OCI-M2 (cell line): ENCODE measurements around the gene RFNG.

Experiments used
- DNase-seq: peaks from one replicate; lab custom pipeline; 2025; ENCODE audit not compliant: unreplicated experiment; lab: John Stamatoyannopoulos, UW

RFNG gene

DNA sequence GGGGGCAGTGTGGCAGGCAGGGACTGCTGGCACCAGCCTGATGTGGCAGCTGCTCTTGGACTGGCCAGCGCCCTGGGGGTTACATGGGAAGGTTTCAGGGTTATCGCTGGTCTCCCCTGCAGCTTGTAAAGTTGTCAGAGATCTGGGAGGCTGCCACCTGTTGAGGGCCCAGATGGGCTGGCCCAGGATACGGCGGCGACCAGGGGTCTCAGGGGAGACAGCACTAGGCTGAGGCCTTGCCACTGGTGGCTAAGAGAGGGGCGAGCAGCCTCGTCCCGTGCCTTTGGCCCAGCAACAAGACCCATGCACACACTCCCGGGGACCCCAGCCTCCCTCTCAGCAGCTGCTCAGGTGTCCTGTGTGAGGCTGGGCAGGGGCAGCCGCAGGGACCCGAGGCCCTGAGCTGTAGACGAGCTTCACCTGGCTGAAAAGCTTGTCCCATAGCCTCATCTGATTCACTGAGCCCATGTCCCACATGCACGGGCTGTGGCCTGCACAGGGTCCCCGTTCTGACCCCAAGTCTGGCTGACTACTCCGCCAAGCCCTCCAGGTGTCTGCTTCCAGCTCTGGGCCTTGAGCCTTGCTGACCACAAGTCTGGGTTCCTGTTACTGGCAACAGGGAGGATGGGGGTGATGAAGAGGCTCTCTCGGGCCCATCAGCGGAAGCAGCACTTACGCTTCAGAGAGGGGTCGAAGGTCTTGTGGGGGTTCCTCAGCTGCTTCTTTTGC is 7.8 kb upstream of the RFNG start:
- no peak for DNase-seq

DNA sequence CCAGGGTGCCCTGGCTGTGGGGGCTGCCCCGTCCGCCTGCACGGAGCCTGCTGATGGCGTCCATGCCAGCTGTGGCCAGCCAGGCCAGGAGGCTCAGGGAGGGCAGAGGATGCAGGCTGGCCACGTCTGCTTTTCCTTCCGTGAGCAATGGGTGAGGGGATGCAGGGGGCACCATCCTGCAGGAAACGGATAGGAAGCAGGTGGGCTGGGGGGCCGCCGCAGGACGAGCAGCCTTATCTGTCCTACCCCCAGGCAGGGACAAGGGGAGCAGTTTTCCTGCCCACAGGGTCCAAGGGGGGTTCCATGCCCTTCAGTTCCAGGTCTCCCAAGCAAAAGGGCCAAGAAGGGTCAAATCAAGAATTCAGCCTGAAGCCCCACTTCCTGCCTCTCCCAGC is 7.2 kb upstream of the RFNG start:
- no peak for DNase-seq

DNA sequence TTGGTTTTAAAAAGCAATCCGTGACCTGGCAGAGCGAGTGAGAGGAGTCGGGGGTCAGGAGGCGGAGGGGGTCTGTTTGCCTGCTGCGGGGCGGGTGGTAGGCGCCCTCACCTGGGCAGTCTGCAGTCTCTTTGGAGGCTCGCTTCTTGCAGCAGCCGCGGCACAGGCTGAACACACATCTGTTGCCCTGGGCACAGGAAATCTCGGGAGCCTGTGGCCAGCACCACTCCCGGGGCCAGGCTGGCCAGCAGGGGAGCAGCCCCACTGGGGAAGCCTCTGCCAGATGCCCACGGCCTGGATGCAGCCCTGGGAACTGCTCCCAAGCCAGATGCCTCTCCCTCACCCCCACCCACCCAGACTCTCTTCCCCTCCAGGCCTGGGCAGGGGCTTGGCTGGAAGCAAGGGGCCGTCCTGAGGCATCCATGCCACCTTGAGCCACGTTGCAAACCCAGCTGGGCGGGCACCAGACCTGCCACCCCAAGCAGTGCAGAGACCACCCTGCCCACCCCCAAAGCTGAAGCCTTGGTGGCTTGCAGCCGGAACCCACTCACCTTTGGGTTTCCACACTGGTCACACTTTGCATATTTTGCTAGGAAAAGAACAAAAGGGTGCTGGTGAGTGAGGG is 6.7 kb upstream of the RFNG start:
- no peak for DNase-seq

DNA sequence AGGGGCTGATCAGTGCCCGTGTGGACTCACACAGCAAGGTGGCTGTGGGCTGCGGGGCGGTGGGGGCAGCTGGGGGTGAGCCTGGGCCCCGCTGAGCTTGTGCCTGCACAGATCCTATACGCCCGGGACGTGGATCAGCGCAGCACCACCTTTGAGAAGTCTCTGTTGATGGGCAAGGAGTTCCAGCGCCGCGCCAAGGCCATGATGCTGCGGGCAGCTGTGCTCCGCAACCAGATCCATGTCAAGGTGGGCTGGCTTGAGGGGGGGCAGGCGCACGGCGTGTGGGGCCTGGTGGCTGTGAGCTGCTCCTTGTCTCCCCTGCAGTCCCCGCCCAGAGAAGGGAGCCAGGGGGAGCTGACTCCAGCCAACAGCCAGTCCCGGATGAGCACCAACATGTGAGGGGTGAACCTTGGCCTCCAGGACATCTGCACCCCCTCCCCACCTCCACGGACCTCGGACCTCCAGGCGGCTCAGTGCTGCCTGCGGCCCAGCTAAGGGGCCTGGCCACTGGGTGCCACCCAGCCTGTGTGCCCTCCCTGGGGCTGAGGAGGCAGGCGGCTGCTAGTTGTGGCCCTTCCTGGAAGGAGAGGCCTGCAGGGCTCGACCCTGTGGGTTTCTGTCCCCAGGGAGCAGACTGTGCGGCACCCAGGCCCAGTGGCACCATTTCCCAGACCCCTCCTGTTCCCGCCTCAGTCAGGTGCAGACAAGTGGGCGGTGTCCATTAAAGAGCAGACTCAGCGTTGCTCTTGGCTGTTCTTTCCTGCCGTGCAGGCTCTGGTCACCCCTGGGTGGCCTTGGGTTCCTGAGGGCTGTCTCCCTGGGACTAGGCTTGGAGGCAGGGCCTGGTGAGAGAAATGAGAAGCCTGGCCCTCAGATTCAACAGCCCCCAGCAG is 5.4 kb upstream of the RFNG start:
- DNase-seq, result no peak

DNA sequence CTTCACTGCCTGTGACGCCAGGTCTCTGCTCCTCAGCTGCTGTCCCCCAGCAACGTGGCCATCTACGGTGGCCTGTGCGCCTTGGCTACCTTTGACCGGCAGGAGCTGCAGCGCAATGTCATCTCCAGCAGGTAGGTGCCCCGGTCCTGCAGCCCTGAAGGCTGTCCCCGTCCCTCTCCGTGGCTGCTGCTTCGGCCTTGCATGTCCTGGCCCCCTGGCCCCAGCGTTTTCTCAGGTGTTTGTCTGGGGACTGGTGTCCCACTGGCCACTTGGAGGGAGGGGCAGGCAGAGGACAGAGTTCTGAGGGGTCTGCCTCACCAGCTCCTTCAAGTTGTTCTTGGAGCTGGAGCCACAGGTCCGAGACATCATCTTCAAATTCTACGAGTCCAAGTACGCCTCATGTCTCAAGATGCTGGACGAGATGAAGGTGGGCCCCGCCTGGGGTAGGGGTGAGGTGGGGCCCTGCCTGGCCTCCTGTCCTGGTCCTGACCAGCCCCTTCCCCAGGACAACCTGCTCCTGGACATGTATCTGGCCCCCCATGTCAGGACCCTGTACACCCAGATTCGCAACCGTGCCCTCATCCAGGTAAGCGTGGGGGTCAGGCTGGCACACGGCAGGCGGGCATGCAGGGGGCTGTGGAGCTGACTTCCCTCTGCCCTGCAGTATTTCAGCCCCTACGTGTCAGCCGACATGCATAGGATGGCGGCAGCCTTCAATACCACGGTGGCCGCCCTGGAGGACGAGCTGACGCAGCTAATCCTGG is 4.5 kb upstream of the RFNG start:
- no peak for DNase-seq

DNA sequence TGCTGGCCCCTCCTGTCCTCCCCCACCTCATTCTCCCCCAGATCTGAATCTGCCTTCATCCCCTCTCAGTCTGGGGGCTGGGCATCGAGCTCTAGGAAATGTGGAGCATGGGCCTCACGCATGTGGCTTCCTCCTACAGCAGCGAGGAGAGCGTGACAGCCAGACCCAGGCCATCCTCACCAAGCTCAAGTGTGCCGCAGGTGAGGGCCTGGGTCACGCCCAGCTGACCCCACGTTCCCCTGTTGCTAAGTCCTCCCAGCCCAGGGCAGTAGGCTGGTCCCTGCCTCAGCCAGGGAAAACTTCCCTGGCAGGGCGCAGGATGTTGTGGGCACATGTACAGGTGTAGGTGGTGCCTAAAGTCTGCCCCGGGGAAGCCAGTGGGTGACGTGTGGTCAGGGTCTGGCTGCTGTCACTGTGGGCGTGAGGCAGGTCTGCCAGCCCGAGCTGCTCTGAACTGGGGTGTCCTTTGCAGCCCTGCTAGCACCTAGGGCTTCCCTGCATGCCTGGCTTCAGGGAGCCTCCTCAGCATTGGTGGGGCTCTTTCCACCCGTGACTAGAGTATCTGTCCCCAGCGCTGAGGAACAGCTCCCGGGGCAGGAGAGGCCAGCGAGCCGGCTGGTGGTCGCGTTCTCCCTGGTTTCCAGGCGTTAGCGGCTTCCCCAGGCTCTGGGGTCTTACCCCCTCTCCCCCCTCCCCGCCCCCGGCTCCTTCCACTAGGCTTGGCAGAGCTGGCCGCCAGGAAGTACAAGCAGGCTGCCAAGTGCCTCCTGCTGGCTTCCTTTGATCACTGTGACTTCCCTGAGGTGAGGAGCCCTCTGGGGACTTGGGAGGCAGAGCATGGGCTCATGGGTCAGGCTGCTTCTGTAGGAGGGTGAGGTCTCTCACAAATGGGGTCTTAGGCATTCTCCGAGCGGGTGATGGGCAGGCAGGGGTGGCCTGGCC is 3.7 kb upstream of the RFNG start:
- no peak for DNase-seq

DNA sequence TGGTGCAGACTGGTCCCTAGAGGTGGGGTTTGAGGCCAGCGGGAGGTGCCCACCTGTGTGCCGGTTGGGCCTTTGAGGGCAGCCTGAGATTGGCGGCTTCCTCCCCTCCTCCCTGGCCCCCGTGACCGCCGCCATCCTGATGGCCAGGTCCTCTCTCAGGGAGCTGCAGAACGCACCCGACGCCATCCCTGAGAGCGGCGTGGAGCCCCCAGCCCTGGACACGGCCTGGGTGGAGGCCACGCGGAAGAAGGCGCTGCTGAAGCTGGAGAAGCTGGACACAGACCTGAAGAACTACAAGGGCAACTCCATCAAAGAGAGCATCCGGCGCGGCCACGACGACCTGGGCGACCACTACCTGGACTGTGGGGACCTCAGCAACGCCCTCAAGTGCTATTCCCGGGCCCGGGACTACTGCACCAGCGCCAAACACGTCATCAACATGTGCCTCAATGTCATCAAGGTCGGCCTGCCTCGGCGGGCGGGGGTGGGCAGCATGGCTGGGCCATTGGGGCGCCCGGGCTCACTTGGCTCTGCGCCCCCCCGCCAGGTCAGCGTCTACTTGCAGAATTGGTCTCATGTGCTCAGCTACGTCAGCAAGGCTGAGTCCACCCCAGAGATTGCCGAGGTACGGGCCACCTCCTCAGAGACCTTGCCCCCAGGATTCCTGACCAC is 2.9 kb upstream of the RFNG start:
- DNase-seq, result no peak

DNA sequence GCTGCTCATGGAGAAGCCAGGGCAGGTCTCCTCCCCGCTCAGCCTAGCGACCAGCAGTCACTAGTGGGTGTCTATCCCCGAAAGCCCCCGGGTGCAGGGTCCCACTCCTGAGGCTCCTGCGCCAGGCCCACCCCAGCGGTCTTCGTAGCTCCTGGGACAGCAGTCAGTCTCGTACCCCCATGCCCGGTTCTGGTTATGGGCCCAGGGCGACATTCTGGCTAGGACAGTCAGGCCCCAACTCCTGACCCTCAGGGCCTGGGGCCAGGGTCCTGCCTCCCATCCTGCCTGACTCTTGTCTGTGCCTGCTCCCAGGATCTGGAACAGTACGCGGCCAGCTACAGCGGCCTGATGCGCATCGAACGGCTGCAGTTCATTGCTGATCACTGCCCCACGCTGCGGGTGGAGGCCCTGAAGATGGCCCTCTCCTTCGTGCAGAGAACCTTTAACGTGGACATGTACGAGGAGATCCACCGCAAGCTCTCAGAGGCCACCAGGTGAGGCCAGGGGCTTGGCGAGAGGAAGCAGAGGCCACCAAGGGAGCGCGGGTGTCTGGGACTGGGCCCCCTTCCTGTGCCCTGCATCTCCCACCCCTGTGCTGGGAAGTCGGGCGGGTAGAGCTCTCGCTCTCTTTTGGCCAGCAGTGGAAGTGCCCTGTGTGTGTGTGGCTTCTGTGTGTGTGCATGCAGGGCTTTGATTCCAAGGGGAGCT is 2.1 kb upstream of the RFNG start:
- DNase-seq, result no peak

DNA sequence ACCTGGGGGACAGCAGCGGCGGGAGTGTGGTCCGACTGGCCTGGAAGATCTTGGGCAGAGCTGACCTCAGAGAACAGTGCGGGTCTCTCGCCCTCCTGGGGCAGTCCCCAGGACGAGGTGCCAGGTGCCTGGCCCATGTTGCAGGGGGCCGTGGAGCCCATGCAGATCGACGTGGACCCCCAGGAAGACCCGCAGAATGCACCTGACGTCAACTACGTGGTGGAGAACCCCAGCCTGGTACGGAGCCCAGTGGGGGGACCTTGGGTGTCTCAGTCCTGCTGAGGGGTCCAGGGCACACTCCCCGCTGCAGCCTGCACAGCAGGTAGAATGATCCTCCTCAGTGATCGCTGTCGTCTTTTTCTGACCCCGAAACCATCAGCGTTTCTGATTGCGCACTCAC is 1.5 kb upstream of the RFNG start:
- DNase-seq, result no peak

DNA sequence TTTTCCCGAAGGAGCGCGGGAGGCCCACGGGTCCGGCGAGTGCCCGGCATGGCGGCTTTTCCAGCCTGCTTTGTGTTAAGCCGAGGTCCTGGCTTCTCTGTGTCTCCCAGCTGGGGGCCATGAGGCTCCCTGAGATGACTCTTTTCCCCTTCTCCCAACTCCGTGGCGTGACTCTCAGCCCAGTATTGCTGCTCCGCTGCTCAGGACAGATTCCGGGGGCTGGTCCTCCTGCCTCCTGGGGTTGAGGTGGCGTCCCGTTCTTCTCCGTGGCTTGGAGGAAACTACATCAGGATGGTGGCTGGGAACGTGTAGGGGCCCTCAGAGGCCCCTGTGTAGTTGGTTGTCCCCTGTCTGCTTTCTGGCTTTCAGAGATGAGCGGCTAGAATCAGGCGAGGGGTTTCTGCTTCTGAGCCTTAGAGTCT is 1.0 kb upstream of the RFNG start:
- no peak for DNase-seq

DNA sequence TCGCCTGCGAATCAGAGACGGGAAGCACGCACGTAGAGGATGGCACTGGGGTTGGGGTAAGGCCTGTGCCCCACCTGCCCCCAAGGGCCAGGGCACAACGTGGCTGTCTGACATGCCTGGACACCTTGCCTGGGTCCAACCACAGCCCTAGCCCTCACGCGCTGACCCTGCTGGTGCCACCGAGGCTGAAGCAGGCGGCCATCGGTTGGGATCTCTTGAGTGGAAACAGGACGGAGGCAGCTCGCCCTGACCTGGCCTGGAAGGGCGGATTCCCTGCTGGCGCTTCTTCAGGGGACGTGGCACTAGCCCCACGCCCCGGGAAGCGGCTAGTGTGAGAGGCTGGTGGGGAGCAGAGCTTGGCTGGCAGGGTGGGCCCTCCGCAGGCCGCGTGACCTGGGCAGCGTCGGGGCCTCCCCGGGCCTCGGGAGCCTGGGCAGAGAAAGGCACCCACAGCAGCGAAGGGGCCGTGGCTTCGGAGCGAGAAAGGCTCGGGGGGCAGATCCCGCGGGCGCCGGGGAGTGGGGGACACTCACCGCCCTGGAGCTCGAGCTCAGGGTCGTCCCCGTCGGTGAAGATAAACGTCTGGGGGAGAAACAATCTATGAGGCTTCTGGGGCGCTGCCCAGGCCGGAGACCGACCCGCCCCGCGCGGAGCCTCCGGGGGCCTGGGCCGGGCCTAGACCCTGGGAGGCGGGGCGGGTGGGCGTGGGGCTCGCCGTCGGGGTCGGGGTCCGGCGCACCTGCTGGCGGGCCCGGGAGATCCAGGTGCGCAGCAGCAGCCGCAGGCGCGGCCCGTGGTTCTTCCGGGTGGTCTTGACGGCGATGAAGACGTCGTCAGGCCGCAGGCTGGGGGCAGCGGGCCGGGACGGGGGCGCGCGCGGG is 610 bp downstream of the RFNG start:
- DNase-seq, result no peak

DNA sequence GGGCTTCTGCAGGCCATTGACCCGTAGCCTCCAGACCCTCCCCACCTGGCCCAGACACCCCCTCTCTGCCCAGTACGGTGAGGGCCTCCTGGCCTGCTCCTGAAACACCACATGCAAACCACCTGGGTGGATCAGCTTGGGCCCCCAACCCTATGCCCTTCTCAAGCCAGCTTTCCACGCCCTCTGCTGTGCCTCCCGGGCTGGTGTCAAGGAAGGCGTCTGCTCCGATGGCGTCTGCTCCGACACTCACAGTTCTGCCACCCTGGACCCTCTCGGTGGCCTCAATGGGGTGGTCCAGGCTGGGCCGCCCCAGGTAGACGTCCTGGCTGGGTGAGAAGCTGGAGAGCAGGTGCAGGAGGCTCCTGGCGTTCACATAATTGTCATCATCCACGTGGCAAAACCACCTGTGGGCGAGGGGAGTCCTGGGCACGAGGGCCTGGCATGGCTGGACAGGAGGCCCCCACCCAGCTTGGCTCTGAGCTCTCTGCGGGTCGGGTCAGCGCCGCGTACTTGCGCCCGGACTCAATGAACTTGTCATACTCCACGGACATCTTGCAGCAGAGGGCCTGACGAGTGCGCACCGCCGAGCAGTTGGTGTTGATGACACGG is 1.4 kb downstream of the RFNG start:
- DNase-seq, result no peak

DNA sequence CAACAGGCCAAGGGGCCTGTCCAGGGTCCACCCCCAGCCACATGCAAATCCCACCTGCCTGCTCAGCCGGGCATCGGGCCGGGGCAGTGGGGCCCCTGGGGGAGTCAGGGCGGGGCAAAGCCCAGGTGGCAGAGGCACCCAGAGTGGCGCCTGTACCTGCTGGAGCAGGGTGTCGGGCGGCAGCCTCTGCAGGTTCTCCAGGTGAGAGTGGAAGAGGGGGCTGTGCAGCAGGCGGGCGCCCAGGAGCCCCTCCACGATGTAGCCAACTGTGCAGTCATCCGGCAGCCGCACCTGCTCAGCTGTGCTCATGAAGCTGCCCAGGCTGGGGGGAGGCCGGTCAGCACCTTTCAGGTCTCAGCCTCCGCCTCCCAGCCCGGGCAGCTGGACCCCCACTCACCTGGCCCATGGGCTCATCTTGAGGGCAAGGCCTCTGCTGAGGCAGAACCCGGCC is 2.1 kb downstream of the RFNG start:
- DNase-seq, result no peak

DNA sequence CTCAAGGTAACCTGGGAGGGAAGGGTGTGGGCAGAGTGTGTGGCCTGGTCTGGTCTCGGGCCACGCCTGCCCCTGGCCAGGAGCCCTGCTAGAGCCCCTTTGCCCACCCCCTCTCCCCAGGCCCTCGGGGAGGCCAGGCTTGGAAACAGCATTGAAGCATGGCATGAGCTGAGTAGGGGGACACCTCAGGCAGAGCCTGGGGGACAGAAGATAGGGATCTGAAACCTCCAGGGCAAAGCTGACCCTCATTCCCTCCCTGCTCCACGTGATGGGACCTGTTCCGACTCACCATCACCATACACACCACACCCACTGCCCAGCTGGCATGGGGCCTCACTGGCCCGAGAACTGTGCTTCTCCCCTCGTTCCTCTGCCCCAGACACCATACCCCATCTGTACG is 2.5 kb downstream of the RFNG start:
- DNase-seq, result no peak

DNA sequence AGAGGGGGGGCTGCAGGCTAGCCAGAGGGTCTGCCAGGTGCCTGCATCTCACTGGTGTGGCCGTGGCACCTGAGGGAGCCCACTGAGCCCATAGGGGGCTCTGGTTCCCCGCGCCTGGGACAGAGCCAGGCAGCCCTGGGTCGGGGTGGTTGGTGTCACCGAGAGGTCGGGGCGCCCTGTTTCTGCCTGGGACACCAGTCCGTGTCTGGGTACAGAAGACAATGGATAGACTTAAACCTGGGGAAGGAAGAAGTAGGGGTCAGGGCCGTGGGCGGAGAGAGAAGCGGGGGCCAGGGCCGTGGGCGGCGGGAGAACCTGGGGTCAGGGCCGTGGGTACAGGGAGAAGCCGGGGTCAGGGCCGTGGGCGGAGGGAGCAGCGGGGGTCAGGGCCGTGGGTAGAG is 3.0 kb downstream of the RFNG start:
- DNase-seq, result no peak

DNA sequence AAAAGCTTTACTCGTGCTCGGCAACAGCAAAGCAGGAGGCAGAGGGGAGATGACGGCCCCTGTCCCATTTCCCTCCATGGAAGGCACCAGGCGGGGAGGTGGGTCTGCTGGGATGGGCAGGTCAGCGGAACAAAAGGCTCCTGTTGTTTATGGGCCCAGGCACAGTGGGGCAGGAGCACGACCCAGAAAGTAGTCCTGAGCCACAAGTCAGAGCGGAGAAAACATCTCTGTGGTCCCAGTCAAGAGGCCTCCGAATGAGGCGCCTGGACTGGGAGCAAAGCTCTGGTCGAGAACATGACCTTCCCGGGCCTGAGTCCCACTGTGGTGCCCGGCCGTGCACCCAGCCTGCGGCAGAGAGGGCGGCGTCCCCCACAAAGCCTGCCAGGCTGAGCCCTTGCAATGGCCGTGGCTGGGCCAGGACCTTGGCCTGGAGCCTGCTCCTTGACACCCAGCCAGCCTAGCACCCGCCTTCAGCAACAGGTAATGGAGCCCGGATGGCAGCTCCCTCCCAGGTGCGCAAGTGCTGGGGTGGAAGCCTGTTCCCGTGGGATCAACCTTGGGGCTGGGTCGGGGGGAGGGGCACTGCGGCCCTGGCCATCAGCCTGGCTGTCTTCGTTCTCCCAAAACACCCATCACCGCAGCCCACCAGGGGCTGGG is 3.6 kb downstream of the RFNG start:
- no peak for DNase-seq

DNA sequence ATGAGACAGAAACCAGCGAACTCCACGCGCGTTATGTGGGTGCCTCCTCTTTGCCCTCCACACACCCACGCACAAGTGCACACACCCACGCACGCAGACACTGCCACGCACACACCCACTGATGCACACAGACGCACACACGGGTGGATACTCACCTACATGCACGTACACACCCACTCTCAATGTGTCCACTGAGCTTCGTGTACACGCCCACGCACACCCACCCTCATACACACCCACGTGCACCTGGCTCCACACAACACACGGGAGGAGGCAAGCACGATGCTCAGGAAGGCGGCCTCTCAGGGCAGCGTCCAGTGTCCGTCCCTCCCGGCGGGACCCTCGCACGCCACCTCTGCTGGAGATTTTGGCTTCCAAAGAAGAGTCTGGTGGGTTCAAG is 4.2 kb downstream of the RFNG start:
- DNase-seq, result no peak
